Right atrium auricular region (tissue), 2 donors: ENCODE measurements around the gene RRP15. TPM values are rescaled to one million over a fixed set of nuclear protein-coding genes. Genes with fewer than 3 reads are reported as not detected.

Experiments used
- DNase-seq: peaks from one replicate; pipeline ENCODE4 v3.0.0-alpha.2; 2019; ENCODE audit warnings: low spot score
- H3K27ac ChIP-seq, 2 donors: fragments of 200-600 bp; sonication (generic); 1 replicate in 1 of 2; 2 replicates in 1 of 2; pipeline ENCODE4 v1.5.1; 2016 to 2019
- H3K27me3 ChIP-seq, 2 donors: fragments of 200-600 bp; sonication (generic); one replicate each; pipeline versions ENCODE4 v1.5.1 to v1.6.0; 2017 to 2019
- H3K36me3 ChIP-seq: fragments of 200-600 bp; sonication (generic); one replicate; pipeline ENCODE4 v1.5.1; 2016
- H3K4me1 ChIP-seq, 2 donors: fragments of 200-600 bp; sonication (generic); one replicate each; pipeline versions ENCODE4 v1.5.1 to v1.6.0; 2017 to 2019
- H3K4me3 ChIP-seq, 2 donors: fragments of 200-600 bp; sonication (generic); 1 replicate in 1 of 2; 2 replicates in 1 of 2; pipeline ENCODE4 v1.5.1; 2017 to 2019; ENCODE audit warnings: mild to moderate bottlenecking in 1 of 2, moderate library complexity in 1 of 2
- H3K9me3 ChIP-seq, 2 donors: fragments of 200-600 bp; sonication (generic); one replicate each; pipeline ENCODE4 v1.5.1; 2019
- total RNA-seq, 2 donors: library from RNA; depleted of rRNA; stranded (reverse); fragments of >200 nt; gene quantifications; one replicate each; pipeline ENCODE4 v1.1.0, GENCODE V29; 2016
- TF ChIP-seq, protein P1 (sequence below), 2 donors: fragments of 200-600 bp; sonication (generic); IDR thresholded peaks; one replicate each; pipeline ENCODE4 v1.5.1; 2019; ENCODE audit warnings: antibody characterized with exemption in 2 of 2

RRP15 gene
- total RNA-seq, 2 donors from 2014 or later, result 5.3 to 6.2 TPM

DNA sequence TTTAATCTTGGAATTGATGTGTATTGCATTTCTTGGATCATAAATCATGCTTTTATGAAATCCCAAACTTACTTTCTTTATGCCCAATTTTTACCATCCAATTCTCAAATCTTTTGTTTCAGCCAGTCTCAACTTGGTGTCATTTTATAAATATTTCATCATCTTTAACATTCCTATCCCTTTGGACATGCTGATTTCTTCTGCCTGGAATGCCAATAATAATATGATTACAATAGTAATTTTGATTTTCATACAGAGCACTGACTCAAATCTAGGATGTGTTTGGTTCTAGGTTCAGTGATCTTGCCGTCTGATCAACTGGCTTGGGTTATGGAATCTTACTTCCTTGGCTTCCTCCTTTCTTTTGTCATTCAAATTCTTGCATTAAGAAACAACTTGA is 12.8 kb downstream of the RRP15 start:
- Histone ChIP-seq H3K27me3 (no peaks in the 10 kb centered on the region), H3K4me3 (no peak overlapping the region), H3K4me1 (peaks cover 0 to 5% of the 10 kb centered on the region in 2 donors), H3K27ac (no peak overlapping the region), H3K9me3 (no peaks in the 10 kb centered on the region), H3K36me3 (no peaks in the 10 kb centered on the region)
- TF ChIP-seq, protein P1, sequence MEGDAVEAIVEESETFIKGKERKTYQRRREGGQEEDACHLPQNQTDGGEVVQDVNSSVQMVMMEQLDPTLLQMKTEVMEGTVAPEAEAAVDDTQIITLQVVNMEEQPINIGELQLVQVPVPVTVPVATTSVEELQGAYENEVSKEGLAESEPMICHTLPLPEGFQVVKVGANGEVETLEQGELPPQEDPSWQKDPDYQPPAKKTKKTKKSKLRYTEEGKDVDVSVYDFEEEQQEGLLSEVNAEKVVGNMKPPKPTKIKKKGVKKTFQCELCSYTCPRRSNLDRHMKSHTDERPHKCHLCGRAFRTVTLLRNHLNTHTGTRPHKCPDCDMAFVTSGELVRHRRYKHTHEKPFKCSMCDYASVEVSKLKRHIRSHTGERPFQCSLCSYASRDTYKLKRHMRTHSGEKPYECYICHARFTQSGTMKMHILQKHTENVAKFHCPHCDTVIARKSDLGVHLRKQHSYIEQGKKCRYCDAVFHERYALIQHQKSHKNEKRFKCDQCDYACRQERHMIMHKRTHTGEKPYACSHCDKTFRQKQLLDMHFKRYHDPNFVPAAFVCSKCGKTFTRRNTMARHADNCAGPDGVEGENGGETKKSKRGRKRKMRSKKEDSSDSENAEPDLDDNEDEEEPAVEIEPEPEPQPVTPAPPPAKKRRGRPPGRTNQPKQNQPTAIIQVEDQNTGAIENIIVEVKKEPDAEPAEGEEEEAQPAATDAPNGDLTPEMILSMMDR (IDR thresholded peaks at IDR 0.05), result no peak
- no peak for DNase-seq

DNA sequence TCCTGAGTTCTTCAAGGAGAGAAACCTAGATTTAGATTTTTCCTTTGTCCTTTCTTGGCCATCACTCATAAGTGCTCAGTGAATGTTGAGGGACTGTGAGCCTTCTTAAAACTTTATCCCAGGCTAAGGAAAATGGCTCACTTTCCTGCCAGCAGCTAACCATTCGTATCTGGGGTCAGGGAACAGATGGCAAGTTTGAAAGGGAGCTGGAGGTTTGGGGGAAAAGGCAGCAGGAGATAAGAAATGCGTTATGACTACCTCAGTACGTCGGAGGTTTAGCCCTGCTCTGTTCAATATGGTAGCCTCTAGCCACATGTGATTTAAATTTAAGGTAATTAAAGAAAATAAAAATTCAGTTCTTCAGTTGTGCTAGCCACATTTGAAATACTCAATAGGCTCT is 13.3 kb downstream of the RRP15 start:
- no peaks in the 10 kb centered on the region for H3K27me3 ChIP-seq
- peaks cover 0 to 5% of the 10 kb centered on the region in 2 donors for H3K4me1 ChIP-seq
- no peak overlapping the region for H3K27ac ChIP-seq
- no peaks in the 10 kb centered on the region for H3K9me3 ChIP-seq
- H3K4me3 ChIP-seq, result no peak overlapping the region
- DNase-seq, result no peak
- TF ChIP-seq, protein P1 (IDR thresholded peaks at IDR 0.05), result no peak
- H3K36me3 ChIP-seq, result no peaks in the 10 kb centered on the region

DNA sequence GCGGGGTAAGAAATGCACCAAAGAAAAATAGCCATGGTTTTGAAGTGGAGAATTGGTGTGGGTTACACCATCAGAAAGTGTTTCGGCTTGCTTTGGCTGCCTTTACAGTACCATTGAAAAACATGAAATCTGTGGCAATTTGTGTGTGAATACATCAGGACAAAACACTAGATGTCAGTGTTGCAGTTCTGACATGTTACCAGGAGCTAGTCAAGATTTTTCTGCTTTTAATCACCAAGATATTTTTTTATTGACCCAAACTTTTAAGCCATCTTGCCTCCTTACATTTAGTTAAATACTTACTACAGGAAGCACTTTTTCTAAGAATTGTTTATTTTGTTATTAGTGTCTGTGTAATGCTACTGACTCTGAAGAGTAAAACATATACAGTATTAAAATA is 14.3 kb downstream of the RRP15 start:
- Histone ChIP-seq H3K4me1 (peaks cover 0 to 5% of the 10 kb centered on the region in 2 donors), H3K9me3 (no peaks in the 10 kb centered on the region), H3K27ac (no peak overlapping the region)

GRCh38 chr1:218301217-218301616 is 16.1 kb downstream of the RRP15 start:
- no peaks in the 10 kb centered on the region for H3K36me3 ChIP-seq
- DNase-seq, result no peak
- H3K9me3 ChIP-seq, result no peaks in the 10 kb centered on the region
- TF ChIP-seq, protein P1 (IDR thresholded peaks at IDR 0.05), result no peak
- no peaks in the 10 kb centered on the region for H3K27me3 ChIP-seq
- no peak overlapping the region for H3K4me3 ChIP-seq
- H3K27ac ChIP-seq, result no peak overlapping the region
- peaks cover 0 to 6% of the 10 kb centered on the region in 2 donors for H3K4me1 ChIP-seq

More for the DNA sequence above, 14.3 kb downstream of the RRP15 start:
- DNase-seq, result no peak
- H3K36me3 ChIP-seq, result no peaks in the 10 kb centered on the region
- H3K27me3 ChIP-seq, result no peaks in the 10 kb centered on the region
- TF ChIP-seq, protein P1 (IDR thresholded peaks at IDR 0.05), result peak in 1 of 2 donors; percentile 64
- H3K4me3 ChIP-seq, result no peak overlapping the region

DNA sequence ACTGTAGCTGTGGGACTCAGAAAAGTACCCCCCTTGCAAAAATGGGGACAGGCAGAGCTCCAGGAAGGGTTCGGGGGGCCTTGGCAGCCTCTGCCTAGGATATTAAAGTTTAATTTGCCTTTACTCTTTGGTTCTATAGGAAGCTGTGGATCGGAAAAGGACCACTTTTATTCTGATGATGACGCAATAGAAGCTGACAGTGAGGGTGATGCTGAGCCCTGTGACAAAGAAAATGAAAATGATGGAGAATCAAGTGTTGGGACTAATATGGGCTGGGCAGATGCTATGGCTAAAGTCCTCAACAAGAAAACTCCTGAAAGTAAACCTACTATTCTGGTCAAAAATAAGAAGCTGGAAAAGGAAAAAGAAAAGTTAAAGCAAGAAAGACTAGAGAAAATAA is 17.1 kb downstream of the RRP15 start:
- TF ChIP-seq, protein P1 (IDR thresholded peaks at IDR 0.05), result no peak
- no peak for DNase-seq
- no peaks in the 10 kb centered on the region for H3K27me3 ChIP-seq
- H3K4me1 ChIP-seq, result peaks cover 0 to 11% of the 10 kb centered on the region in 2 donors
- H3K27ac ChIP-seq, result no peak overlapping the region
- H3K36me3 ChIP-seq, result no peaks in the 10 kb centered on the region
- H3K4me3 ChIP-seq, result no peak overlapping the region
- H3K9me3 ChIP-seq, result no peaks in the 10 kb centered on the region

DNA sequence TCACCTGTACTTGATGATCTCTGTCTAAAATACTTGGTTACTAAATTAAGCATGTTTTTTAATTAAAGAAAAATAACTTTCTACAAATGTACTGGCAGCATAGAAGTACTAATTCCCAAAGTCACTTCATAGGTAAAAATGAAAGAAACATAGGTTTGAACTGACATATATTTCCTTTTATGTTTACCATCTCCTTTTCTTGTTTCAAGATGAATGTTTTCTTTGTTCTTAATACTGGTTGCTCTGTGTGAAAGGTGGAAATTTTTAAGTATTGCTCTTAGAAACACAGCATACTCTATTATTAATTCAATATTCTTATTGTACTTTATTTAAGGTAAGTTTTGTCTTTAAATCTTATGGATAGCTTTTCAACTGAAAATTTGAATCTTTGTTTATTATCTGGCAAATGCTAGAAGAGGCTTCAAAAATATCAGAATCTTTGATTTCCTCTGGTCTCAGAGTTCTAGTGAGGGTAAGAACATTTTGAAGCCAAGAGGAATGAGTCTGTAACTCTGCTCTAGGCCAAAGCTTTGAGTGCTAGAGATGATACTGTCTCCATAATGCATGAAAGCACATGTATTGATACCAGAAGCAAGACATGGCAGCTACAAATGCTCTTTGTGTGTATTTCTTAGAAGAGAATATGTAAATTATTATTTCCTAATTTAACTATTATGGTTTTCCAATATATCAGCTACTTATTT is 18.2 kb downstream of the RRP15 start:
- Histone ChIP-seq H3K27ac (no peak overlapping the region), H3K36me3 (no peaks in the 10 kb centered on the region)

More for the DNA sequence above, 18.2 kb downstream of the RRP15 start:
- Histone ChIP-seq H3K4me1 (peaks cover 0 to 11% of the 10 kb centered on the region in 2 donors), H3K9me3 (no peaks in the 10 kb centered on the region), H3K27me3 (no peaks in the 10 kb centered on the region), H3K4me3 (no peak overlapping the region)
- no peak for DNase-seq
- TF ChIP-seq, protein P1 (IDR thresholded peaks at IDR 0.05), result no peak
